ENCODE results near the gene SERPINB13.

SERPINB13 gene

GRCh38 chr18:63646936-63647335, 59.8 kb downstream of the SERPINB13 start:
- Mint-ChIP-seq H3K4me1 (no peaks in the 10 kb centered on the region), H3K36me3 (ENCODE audit: low read depth) (no peaks in the 10 kb centered on the region), H3K4me3 (no peak overlapping the region), H3K9me3 (no peaks in the 10 kb centered on the region), H3K27me3 (ENCODE audit: low read depth, poor library complexity) (peaks cover 4% of the 10 kb centered on the region), H3K27ac (no peak overlapping the region)
- TF ChIP-seq CTCF (IDR thresholded peaks at IDR 0.05), result no peak
- no peak for DNase-seq

- Mint-ChIP-seq H3K4me3 (no peak overlapping the region), H3K27me3 (ENCODE audit: low read depth, poor library complexity) (peaks cover 4% of the 10 kb centered on the region), H3K4me1 (no peaks in the 10 kb centered on the region), H3K36me3 (ENCODE audit: low read depth) (no peaks in the 10 kb centered on the region), H3K27ac (no peak overlapping the region), H3K9me3 (no peaks in the 10 kb centered on the region)
- no peak for TF ChIP-seq CTCF (IDR thresholded peaks at IDR 0.05)
- DNase-seq, result no peak
These were observed 61.1 kb downstream of the SERPINB13 start for GRCh38 chr18:63648241-63648640.
